HepG2 (cell line): Measurements from ENCODE around the gene DMKN. TPM values are rescaled to one million over a fixed set of nuclear protein-coding genes. Genes with fewer than 3 reads are reported as not detected.

Experiments used
- AKAP8 ChIP-seq: sonication (generic); formaldehyde crosslinking; IDR thresholded peaks from 2 replicates; pipeline ENCODE4 v1.5.1; 2020; ENCODE audit warnings: mild to moderate bottlenecking, missing genetic modification reagents
- LBX2 ChIP-seq: sonication (generic); formaldehyde crosslinking; IDR thresholded peaks from 2 replicates; pipeline ENCODE4 v1.5.0; 2020; ENCODE audit warnings: missing genetic modification reagents, mild to moderate bottlenecking, borderline replicate concordance
- MYPOP ChIP-seq: sonication (generic); formaldehyde crosslinking; IDR thresholded peaks from 2 replicates; pipeline ENCODE4 v1.8.1; 2023; ENCODE audit warnings: mild to moderate bottlenecking, moderate library complexity, missing genetic modification reagents
- RFXAP ChIP-seq: sonication (generic); formaldehyde crosslinking; IDR thresholded peaks from 2 replicates; pipeline ENCODE4 v1.4.0; 2020; ENCODE audit warnings: missing genetic modification reagents, borderline replicate concordance
- ZBTB33 ChIP-seq: sonication (generic); formaldehyde crosslinking; IDR thresholded peaks from 2 replicates; pipeline ENCODE4 v1.4.0; 2020; ENCODE audit warnings: missing genetic modification reagents
- ZNF281 ChIP-seq: sonication (generic); formaldehyde crosslinking; IDR thresholded peaks from 2 replicates; pipeline ENCODE4 v1.4.0; 2020; ENCODE audit warnings: missing genetic modification reagents, borderline replicate concordance
- polyA plus RNA-seq, 8 experiments: library from polyadenylated mRNA; depleted of rRNA in 3 of 8; stranded (reverse) in 7 of 8; unstranded in 1 of 8; fragments of >200 nt; fragmentation: Illumina TruSeq in 4 of 8; extraction: Trizol in 4 of 8; gene quantifications; 2 replicates each; pipeline versions ENCODE4 v1.2.1 to v1.2.3, GENCODE V29; 2011 to 2016; ENCODE audit warnings: low read depth in 4 of 8, missing spikeins in 1 of 8, mixed read lengths in 1 of 8; ENCODE audit not compliant: insufficient read depth in 1 of 8
- total RNA-seq, 5 experiments: library from RNA; depleted of rRNA; stranded (reverse); fragments of >200 nt; fragmentation: Illumina TruSeq; extraction: Trizol; gene quantifications; 2 replicates each; pipeline ENCODE4 v1.2.3, GENCODE V29; 2016; ENCODE audit warnings: low read depth in 1 of 5

DMKN gene
- total and polyA plus RNA-seq, 2 of the 13 experiments (the other 11 are each of a cell fraction or from before 2014, with no cell fraction given) = 50.8 to 57.1 TPM

GRCh38 chr19:35491836-35492360, 21.6 kb downstream of the DMKN start (continued):
- TF ChIP-seq ZBTB33 (CRISPR knock-in tag) = no peak
- TF ChIP-seq RFXAP = no peak
- TF ChIP-seq AKAP8 (CRISPR knock-in tag) = no peak
- no peak for TF ChIP-seq LBX2 (CRISPR knock-in tag)
- TF ChIP-seq MYPOP = no peak
- TF ChIP-seq ZNF281 (CRISPR knock-in tag) = no peak
- TF ChIP-seq, all 625 proteins: peak for 0
